ENCODE measurements around the gene TGM2. TPM values are rescaled to one million over a fixed set of nuclear protein-coding genes. Genes with fewer than 3 reads are reported as not detected.
A peak's percentile ranks its signal among the peaks of the same experiment; 100 is the strongest.

Gene TGM2
- total RNA-seq, 1 donor from 2014 or later, result 17.7 TPM

- peaks cover 8% of the 10 kb centered on the region for H3K9me3 Mint-ChIP-seq (ENCODE audit: low read depth)
- peaks cover 19% of the 10 kb centered on the region for H3K4me1 Mint-ChIP-seq (ENCODE audit: low read depth)
- no peak for DNase-seq (ENCODE audit: low spot score)
These were observed 48.5 kb downstream of the TGM2 start for GRCh38 chr20:38116409-38117165.

GRCh38 chr20:38115896-38116295 lies 49.2 kb downstream of the TGM2 start:
- Mint-ChIP-seq H3K4me3 (ENCODE audit: unreplicated experiment) (no peak overlapping the region), H3K27me3 (ENCODE audit: low read depth) (no peaks in the 10 kb centered on the region), H3K9me3 (ENCODE audit: low read depth) (peaks cover 8% of the 10 kb centered on the region), H3K27ac (ENCODE audit: unreplicated experiment) (no peak overlapping the region), H3K36me3 (ENCODE audit: low read depth) (peaks cover 5% of the 10 kb centered on the region), H3K4me1 (ENCODE audit: low read depth) (peaks cover 23% of the 10 kb centered on the region)
- DNase-seq (ENCODE audit: low spot score), result no peak
- TF ChIP-seq CTCF (IDR thresholded peaks at IDR 0.05), result no peak

More at GRCh38 chr20:38116409-38117165, 48.5 kb downstream of the TGM2 start:
- Mint-ChIP-seq H3K27me3 (ENCODE audit: low read depth) (no peaks in the 10 kb centered on the region), H3K36me3 (ENCODE audit: low read depth) (peaks cover 5% of the 10 kb centered on the region), H3K27ac (ENCODE audit: unreplicated experiment) (no peak overlapping the region), H3K4me3 (ENCODE audit: unreplicated experiment) (no peak overlapping the region)
- TF ChIP-seq CTCF (IDR thresholded peaks at IDR 0.05), result no peak

- peak; percentile 54 for TF ChIP-seq CTCF (IDR thresholded peaks at IDR 0.05)
- Mint-ChIP-seq H3K4me3 (ENCODE audit: unreplicated experiment) (no peak overlapping the region), H3K4me1 (ENCODE audit: low read depth) (peaks cover 29% of the 10 kb centered on the region), H3K27ac (ENCODE audit: unreplicated experiment) (no peak overlapping the region), H3K9me3 (ENCODE audit: low read depth) (peaks cover 8% of the 10 kb centered on the region), H3K27me3 (ENCODE audit: low read depth) (no peaks in the 10 kb centered on the region), H3K36me3 (ENCODE audit: low read depth) (peaks cover 5% of the 10 kb centered on the region)
- DNase-seq (ENCODE audit: low spot score), result no peak
These were observed 49.9 kb downstream of the TGM2 start for GRCh38 chr20:38115205-38115604.

GRCh38 chr20:38114353-38114791 lies 50.7 kb downstream of the TGM2 start:
- DNase-seq (ENCODE audit: low spot score), result no peak
- H3K4me3 Mint-ChIP-seq (ENCODE audit: unreplicated experiment), result no peak overlapping the region
- H3K27ac Mint-ChIP-seq (ENCODE audit: unreplicated experiment), result no peak overlapping the region
- peaks cover 8% of the 10 kb centered on the region for H3K9me3 Mint-ChIP-seq (ENCODE audit: low read depth)
- peaks cover 5% of the 10 kb centered on the region for H3K36me3 Mint-ChIP-seq (ENCODE audit: low read depth)
- H3K27me3 Mint-ChIP-seq (ENCODE audit: low read depth), result no peaks in the 10 kb centered on the region
- TF ChIP-seq CTCF (IDR thresholded peaks at IDR 0.05), result no peak
- H3K4me1 Mint-ChIP-seq (ENCODE audit: low read depth), result peaks cover 35% of the 10 kb centered on the region

- Mint-ChIP-seq H3K27ac (ENCODE audit: unreplicated experiment) (no peak overlapping the region), H3K4me1 (ENCODE audit: low read depth) (peaks cover 42% of the 10 kb centered on the region), H3K27me3 (ENCODE audit: low read depth) (no peaks in the 10 kb centered on the region), H3K4me3 (ENCODE audit: unreplicated experiment) (no peak overlapping the region), H3K9me3 (ENCODE audit: low read depth) (peaks cover 8% of the 10 kb centered on the region), H3K36me3 (ENCODE audit: low read depth) (peaks cover 5% of the 10 kb centered on the region)
- peak; percentile 65 for TF ChIP-seq CTCF (IDR thresholded peaks at IDR 0.05)
- DNase-seq (ENCODE audit: low spot score), result no peak
These were observed 51.4 kb downstream of the TGM2 start for GRCh38 chr20:38113401-38114325.
